GM11168 (cell line): ENCODE data around the gene LNPEP.
"Not testable (repeated sequence)": the region's sequence is repeated elsewhere in the genome, so short reads cannot be mapped to it uniquely, and the experiment has no call there.

Experiments used
- in situ Hi-C: fragments of 300-500 bp; cut with MboI; formaldehyde crosslinking; loops from one replicate; pipeline ENCODE4 v1.12.0; 2022; ENCODE audit warnings: low sequenced_read_pairs; ENCODE audit not compliant: unreplicated experiment

Gene LNPEP

DNA sequence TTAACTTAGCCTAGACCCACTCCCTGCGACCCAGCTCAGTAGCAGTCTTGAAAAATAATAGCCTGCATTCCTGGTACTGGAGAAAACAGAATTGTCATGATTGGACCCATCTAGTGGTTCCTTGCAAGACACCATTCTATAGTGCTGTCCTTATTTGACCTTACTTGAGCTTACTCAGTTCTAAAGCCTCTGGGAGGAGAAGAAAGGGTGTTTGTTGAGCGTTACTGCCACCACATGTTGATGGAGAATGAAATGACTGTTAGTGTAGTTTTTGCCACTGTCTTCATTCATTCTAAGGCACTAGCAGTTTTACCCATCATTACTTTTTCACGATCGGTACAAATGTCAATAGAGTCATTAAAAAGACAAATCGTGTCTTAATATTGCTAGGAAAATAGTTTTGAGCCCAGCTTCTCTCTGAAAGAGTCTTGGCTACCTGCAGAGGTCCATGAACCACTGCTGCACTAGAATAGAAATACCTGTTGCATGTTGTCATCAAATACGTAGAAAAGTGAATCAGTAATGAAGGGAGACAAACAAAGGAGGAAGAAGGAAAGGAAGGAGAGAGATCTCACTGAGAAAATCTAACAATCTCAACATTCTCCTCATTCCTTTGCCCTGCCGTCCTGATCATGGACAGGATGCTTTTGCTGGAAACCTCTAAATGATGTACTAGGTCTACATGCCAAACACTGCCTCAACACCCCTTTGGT, 110.5 kb downstream of the LNPEP start:
- in situ Hi-C loops: no loop called here

DNA sequence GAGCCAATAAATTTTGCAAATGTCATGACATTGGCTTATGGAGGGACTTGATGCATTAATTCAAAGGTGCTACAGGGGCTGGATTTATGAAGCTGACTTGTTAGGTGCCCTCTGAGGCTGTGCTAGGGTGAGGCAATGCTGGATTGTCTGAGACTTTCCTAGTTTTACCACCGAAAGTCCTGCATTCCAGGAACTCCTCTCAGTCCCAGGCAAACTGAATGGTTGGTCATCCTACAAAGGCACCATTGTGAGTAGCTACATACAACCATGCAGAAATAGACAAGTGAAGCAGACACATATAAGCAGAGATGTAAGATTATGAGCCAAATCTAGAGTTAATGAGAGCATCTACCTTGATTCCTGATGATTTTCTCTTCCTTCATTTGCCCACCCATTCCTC, 111.2 kb downstream of the LNPEP start:
- in situ Hi-C loops: no loop called here

DNA sequence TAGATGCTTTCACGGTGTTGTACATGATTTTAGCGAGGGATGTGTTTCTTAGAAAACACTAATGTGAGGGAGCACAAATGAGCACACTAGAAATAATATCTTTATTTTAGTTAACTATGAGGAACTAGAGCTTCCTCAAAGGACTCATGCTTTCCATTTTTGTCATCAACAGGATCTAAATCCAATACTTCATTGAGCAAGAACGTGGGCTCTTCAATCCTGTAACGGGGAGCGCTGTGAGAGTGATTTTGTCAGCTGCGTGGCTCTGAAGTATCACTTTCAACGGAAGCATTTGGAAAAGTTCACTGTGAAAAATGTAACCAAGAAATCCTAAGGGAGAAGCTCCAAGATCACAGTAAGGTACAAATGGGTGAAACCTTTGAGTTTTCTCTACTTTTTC, 113.3 kb downstream of the LNPEP start:
- in situ Hi-C loops: no loop called here

DNA sequence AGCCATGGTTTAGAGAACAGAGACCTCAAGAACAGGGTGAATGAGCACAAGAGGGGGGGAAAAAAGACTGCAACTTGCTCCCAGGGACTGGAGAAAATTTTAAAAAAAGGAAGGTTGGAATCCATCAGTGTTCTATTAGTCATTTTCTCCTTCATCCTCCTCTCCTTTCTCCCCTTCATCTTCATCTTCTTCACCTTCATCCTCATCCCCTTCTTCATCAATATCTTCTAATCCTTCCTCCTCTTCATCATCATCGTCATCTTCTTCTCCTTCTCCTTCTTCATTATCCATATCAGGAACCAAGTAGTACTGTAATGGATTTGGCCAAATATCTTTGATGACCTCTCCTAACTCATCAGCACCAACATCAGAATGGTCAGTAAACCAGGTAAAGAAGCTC, 120.4 kb downstream of the LNPEP start:
- in situ Hi-C loops: no loop called here

DNA sequence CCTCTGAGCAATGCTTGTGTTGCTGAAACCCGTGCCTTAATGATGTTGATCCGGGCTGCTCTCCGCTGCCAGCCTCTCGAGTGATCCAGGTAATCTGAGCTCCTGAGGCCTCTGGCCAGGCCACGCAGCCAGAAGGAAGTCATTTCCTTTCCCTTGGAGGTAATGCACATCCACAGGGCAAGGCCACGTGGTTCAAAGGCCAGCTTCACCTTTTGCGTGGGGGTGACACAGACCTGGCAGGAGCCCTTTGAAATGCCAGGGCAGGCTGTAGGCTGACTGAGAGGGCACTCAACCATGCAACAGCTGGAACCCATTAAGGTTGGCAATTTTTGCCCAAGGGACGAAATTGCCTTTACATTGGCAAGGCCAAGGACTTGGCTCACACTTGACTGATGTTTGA, 126.2 kb downstream of the LNPEP start:
- in situ Hi-C loops: no loop called here

DNA sequence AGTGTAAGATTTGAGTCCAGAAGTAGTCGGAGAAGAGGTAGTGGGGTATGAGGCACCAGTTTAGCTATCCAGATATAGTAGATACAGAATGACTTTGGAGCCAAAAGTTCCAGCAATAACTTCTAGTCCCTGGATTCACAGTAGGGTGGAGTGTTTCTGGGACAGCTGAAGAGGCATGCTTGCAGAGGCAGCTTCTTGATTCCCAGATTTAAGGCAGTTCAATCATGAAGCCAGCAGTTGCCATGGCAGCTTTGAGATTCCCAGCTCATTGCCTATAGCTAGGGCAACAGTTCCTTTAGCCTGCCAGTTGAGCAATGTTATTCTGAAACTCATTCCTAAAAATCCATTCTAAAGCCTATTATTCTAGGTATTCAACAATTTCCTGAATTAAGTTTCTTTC, 127.4 kb downstream of the LNPEP start:
- in situ Hi-C loops: no loop called here

DNA sequence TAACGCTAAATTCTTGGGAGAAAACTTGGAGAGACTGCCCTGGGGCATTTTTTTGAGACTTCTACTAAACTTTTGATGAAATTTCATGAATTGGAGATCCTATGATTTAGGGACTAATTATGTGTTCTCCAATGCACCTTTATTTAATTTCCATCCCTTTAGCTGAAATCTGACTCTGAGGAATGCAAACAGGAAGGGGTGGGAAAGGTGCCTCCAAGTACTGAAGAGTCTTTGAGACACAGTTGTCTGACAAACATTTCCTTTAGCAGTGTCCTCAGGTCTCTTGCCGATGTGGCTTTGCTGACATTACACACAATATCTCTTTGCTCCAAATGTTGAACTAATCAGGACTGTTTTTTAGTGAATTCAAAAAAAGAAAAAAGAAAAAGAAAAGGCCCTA, 129.6 kb downstream of the LNPEP start:
- in situ Hi-C loops: no loop called here

DNA sequence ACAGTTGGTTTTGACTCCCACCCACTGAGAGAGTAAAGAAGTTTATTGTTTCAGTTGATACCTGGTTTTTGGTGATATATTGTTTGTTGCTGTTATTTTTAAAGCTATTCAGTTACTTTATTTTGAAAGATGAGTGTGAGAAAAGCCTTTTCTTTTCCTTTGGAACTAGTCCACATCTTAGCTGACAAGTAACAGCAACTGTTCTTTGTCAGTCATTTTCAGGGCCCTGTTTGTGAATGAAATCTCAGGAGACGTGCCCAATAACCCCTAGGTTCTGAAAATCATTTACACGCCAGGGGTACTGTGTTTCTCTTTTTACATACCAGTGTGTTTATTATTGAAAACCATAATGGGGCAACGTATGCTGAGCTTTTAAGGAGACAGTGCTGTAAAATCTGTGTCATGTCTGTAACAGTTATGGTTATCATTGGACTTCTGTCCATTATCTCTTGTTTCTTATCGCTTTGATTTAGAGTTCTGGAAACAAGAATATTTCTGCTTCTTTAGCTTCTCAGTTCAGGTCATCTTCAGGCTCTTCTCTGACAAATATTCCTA, 131.5 kb downstream of the LNPEP start:
- in situ Hi-C loops: no loop called here

DNA sequence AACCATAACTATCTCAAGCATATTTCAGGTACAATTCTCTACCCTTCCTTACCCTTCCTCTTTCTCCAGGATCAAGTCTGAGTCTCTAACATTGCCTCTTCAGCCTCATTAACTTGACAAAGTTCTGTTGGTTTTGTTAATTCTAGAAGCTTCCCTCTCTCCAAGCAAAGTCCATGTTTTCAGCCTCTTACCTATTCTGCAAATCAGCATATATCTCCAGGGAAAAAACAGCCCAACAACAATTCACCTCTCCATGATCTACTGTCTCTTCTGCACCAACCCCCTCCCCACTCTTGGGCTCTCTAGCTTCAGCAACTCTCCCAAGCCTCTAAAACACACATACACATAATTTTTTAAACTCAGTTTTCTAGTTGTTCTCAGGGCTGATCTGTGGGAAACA, 134.4 kb downstream of the LNPEP start:
- in situ Hi-C loops: no loop called here

DNA sequence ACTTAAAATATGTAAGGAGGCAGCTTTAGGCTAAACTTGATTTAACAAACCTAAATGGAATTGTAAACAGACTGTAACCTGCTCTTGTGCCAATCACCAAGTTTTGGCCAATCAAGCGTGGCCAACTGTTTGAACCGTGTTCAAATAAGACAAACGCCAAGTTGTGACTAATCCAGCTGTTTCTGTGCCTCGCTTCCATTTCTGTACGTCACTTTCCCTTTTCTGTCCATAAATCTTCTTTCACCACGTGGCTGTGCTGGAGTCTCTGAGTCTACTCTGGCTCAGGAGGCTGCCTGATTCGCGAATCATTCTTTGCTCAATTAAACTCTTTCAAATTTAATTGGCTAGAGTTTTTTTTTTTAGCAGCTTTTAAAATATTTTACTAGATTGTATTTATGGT, 135.2 kb downstream of the LNPEP start:
- in situ Hi-C loops: no loop called here

DNA sequence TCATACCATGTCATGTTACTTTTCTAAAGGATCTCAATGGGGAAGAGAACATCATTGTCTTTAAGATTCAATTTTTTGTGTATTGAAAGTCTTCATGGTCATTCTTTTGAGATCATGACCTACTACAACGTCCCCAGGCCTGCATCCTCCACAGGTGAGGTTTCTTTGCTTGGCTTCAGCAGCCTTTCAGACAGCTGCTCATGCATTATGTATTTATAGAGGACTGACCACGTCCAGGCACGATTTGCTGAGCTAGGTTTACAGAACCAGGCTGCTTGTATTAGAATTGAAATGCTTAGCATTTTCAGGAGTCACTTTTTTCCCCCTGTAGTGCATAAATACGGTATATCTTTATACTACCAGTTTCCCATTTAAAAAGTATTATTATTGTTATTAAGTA, 136.1 kb downstream of the LNPEP start:
- in situ Hi-C loops: no loop called here

DNA sequence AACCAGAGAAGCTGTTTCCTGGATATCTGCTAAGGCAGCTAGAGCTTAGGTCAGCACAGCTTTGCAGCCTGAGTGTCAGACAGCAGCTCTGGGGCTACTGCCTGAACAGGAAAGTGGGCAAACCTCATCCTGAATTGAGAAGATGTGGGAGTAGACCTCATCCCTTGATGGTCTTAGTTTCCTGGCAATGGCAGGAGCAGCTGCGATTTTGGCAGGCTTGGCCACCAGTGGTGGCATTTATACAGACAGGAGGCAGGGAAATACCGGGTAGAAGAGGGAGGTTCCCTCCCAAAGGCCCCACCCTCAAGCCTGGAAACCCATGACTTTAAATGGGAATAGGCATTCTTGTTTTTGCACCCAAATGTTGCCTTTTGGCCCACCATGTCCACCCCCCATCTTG, 136.8 kb downstream of the LNPEP start:
- in situ Hi-C loops: no loop called here

DNA sequence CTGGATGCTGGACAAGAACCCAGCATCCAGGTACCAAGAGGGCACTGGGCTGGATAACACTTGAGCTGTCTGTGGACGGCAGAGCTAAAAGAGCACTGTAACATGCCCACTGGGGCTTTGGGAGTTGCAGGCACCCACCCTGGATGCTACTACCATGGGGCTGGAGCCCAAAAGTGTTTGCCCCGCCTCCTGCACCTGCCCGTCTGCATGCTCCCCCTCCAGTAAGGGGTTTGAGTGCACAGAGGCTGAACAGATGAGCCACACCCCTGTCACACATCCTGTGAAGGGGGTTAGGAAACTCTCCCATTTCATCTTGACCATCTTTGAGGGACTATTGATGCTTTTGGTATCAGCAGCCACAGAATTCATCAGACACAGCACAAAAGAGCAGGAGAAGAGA, 137.5 kb downstream of the LNPEP start:
- in situ Hi-C loops: no loop called here

DNA sequence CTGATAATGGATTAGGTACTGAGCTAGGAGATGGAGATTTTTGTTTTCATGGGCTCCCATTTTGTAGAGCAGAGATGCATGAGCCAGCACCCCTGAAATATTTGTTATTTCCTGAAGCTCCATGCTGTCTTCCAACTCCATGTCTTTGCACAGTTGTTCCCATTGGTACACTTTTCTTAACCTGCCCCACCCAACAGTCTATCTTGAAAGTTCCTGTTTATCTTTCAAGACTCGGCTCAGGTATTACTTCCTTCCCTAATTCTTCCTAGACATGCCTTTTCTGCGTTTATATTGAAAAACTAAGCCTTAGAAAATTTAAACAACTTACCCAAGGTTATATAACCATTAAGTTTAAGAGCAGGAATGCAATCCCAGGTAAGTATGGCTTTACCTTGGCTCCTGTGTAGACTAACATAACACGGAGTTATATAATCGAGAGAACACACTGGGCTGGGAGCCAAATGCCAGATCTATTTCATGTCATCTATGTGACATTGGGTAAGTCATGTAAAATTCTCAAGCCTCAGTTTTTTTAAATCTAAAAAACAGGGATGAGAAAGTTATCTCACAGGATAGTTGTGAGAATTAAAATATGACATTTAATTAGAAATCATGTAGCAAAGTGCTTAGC, 139.1 kb downstream of the LNPEP start:
- in situ Hi-C loops: no loop called here

DNA sequence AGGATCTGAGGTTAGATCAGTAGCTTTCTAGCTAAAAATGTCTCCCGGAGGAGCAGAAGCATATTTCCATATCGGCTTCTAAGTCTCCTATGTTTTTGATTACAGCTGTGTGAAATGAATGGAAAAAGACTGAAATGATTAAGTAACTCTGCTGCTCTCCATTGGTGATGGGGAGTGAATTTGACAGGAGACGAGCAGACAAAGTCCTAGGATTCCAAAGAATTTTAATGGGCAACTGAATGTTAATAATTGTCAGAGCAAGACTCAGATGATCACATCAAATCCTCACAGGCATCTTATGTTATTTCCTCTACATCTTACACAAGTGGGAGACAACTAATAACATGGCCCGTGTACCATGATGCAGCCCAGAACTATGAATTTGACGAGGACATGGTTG, 139.8 kb downstream of the LNPEP start:
- in situ Hi-C loops: no loop called here

DNA sequence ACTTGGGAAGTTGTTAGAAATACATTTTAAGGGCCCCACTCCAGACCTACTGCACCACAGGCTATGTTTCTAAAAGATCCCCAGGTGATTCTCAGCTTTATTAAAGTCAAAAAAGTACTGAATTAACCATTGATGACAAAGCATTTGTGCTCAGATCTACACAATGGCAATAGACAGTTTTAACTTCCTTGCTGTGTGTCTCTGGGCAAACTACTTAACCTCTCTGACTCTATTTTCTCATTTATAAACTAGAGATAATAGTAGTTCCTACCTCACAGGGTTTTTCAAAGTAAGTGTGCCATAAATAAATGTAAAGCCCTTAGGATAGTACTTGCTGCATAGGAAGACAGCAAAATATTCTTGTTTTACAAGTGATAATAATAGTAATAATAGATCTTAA, 140.2 kb downstream of the LNPEP start:
- in situ Hi-C loops: no loop called here

DNA sequence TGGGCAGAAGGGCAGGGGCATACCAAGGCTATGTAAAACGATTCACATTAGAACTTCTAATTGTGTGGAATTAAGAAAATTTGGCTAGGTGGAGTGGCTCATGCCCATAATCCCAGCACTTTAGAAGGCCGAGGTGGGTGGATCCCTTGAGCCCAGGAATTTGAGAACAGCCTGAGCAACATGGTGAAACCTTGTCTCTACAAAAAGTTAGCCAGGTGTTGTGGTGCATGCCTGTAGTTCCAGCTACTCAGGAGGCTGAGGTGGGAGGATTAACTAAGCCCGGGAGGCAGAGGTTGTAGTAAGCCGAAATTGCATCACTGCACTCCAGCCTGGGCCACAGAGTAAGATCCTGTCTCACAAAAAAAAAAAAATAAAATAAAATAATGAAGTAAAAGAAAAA, 141.4 kb downstream of the LNPEP start:
- in situ Hi-C loops: no loop called here

DNA sequence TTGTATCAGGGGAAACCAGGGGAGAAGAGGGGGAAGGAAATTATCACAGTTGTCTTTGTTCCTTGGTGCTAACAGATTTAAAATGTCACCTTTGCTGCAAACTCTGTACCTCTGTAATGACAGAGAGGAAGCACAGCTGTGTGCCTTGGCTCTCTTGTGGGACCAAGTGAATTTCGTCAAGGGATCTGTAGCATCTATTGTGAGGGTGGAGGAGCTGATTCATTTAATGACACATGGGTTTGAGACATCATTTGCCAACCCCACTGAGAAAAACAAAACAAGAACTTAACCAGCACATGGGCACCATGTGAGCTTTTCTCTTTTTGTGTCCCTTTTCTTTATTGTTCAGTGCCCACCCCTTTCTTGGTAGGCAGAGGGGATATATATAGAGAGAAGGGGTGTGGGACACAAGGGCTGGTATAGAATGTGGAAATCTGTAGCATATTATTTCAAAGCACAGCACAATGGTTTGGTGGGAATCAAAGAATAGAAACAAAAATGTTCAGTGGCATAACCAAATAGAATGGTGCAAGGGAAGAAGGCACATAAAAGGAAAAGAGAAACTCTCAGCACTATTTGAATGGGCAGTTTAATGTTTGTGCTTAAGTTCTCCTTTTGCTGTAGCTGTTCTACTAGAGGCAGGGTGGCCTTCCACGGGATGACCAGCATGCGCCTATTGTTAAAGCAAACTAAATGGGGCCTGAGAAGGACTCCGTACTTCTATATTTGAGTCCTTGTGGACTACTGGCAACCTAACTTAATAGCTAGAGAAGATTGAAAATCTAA, 143.3 kb downstream of the LNPEP start:
- in situ Hi-C loops: no loop called here

DNA sequence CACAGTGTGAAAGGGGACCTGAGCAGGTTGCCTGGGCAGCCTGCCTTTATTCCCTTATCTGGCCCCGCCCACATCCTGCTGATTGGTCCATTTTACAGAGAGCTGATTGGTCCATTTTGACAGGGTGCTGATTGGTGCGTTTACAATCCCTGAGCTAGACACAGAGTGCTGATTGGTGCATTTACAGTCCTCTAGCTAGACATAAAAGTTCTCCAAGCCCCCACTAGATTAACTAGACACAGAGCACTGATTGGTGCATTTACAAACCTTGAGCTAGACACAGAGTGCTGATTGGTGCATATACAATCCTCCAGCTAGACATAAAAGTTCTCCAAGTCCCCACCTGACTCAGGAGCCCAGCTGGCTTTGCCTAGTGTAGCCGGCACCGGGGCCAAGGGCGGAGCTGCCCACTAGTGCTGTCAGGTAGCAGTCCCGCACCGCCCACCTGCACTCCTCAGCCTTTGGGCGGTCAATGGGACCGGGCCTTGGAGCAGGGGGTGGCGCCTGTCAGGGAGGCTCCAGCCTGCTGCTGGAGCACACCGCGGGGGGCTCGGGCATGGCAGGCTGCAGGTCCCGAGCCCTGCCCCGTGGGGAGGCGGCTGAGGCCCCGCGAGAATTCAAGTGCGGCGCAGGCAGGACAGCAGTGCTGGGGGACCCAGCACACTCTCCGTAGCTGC, 149.0 kb downstream of the LNPEP start:
- in situ Hi-C loops: not testable (repeated sequence)

DNA sequence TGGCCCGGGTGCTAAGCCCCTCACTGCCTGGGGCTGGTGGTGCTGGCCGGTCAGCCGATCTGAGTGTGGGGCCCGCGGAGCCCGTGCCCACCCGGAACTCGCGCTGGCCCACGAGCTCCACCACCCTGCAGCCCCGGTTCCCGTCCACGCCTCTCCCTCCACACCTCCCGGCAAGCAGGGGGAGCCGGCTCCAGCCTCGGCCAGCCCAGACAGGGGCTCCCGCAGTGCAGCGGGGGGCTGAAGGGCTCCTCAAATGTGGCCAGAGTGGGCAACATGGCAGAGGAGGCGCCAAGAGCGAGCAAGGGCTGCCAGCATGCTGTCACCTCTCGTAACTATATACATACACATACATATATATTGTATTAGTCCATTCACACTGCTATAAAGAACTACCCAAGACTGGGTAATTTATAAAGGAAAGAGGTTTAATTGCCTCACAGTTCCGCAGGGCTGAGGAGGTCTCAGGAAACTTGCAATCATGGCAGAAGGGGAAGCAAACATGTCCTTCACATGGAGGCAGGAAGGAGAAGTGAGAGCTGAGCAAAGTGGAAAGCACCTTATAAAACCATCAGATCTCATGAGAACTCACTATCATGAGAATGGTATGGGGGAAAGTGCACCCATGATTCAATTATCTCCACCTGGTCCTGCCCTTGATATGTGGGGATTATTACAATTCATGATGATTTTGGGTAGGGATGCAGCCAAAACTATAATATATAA, 149.7 kb downstream of the LNPEP start:
- in situ Hi-C loops: no loop called here
